Left lung (tissue), 10 donors: ENCODE results near the gene ANKRD13B. TPM values are rescaled to one million over a fixed set of nuclear protein-coding genes. Genes with fewer than 3 reads are reported as not detected.
A peak's percentile ranks its signal among the peaks of the same experiment; 100 is the strongest.

ENCODE experiments used
- ATAC-seq: fragments of 200-7000 bp; cut with Tn5 transposase; one replicate; pipeline ENCODE4 v1.9.1; 2020; ENCODE audit warnings: moderate library complexity
- DNase-seq, 4 donors: peaks; one replicate each; pipeline ENCODE4 v3.0.0-alpha.2; 2013 to 2020
- H3K27ac ChIP-seq, 2 donors: fragments of 200-600 bp; sonication (generic) in 1 of 2; one replicate each; pipeline versions ENCODE4 v1.5.0 to v1.8.0; 2020 to 2021
- H3K27me3 ChIP-seq, 2 donors: fragments of 200-600 bp; sonication (generic) in 1 of 2; one replicate each; pipeline versions ENCODE4 v1.5.0 to v1.8.0; 2020 to 2021
- H3K36me3 ChIP-seq, 2 donors: fragments of 200-600 bp; sonication (generic) in 1 of 2; one replicate each; pipeline versions ENCODE4 v1.5.0 to v1.8.0; 2020 to 2021
- H3K4me1 ChIP-seq, 2 donors: fragments of 200-600 bp; one replicate each; pipeline ENCODE4 v1.8.0; 2021
- H3K4me3 ChIP-seq, 2 donors: fragments of 200-600 bp; sonication (generic) in 1 of 2; one replicate each; pipeline versions ENCODE4 v1.5.0 to v1.8.0; 2020 to 2021; ENCODE audit warnings: mild to moderate bottlenecking in 1 of 2
- H3K9me3 ChIP-seq, 2 donors: fragments of 200-600 bp; sonication (generic) in 1 of 2; one replicate each; pipeline versions ENCODE4 v1.5.0 to v1.8.0; 2020 to 2021
- intact Hi-C, 2 donors: fragments of 100-400 bp; cut with DNase I; formaldehyde crosslinking; loops; one replicate each; pipeline versions ENCODE4 v1.11.2 to v1.14.2; 2022
- polyA plus RNA-seq, 6 donors: library from polyadenylated mRNA; unstranded; fragments of 120-200 nt; gene quantifications; one replicate each; pipeline ENCODE4 v1.2.1, GENCODE V29; 2013; ENCODE audit not compliant: insufficient read length in 6 of 6
- total RNA-seq, 2 donors: library from RNA; stranded (reverse); fragmentation: NEBNext Ultra II Directional; extraction: Animal tissue kit (Norgen Biotek cat#: 25700); gene quantifications; one replicate each; pipeline ENCODE4 v1.2.1, GENCODE V29; 2021
- TF ChIP-seq, protein P1 (sequence below), 2 donors: fragments of 200-600 bp; sonication (generic) in 1 of 2; IDR thresholded peaks; one replicate each; pipeline versions ENCODE4 v1.5.0 to v1.8.0; 2021; ENCODE audit warnings: antibody characterized with exemption in 2 of 2
- donor health status: DM: no; HTN: yes; CAD: no.
- donor health status: DM: no; HTN: no; CAD: no.

ANKRD13B gene
- total and polyA plus RNA-seq, 8 donors, result 7.7 to 14.3 (median 9.5) TPM

DNA sequence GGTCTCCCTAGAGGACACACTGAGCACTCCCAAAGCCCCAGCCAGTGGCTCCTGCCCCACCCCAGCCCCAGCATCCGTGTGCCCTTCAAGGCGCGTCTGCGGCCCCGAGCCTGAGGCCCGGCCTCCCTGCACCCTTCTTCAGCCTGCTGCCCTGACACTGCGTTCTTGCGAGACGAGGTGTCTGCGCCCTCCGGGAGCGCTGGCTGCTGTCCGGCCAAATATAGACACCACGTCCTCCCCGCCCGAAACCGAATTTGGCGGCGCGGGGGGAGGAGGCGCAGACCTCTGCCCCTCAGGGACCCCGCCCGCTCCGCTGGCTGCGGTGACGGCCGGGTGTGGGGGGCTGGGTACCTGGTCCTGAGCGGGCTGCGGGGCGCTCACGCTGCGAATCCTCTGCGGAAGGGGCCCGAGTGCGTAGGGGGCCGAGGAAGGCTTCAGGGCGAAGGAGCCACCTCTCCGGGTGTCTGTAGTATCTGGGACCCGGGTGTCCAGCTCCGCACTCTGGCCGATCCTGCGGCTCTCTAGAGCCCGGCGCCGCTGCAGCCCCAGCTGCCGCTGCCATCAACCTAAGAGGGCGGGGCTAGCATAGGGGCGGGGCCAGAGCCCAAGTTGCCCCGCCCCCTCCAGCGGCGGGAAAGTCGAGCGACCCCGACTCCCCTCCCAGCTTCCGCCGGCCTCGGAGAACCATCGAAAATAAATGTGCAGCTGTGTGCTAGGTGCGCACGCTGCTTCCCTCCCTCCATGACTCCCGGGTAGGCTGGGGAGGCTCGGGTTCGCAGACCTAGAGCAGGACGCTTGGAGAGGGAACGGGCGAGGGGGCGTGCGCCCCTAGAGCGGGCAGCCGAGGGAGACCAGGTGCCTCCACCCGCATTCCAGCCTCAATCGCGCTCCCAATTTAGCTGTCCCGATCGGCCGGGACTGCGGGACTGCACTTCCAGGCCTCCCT, 29.7 kb downstream of the ANKRD13B start, which contains the start of gene CORO6:
Gene CORO6 (minus strand): TSS at position 576 of the 946 bp plus-strand sequence. CDS start 1,491 bp downstream, outside the sequence.
- Histone ChIP-seq H3K9me3 (no peaks in the 10 kb centered on the region), H3K27me3 (peaks cover 0 to 33% of the 10 kb centered on the region in 2 donors), H3K27ac (no peak within 1 kb of the TSS), H3K4me1 (peaks cover 6 to 27% of the 10 kb centered on the region in 2 donors), H3K4me3 (peak within 1 kb of the TSS; percentile 52 to 53), H3K36me3 (peaks cover 0 to 8% of the 10 kb centered on the region in 2 donors)
- ATAC-seq (peak; percentile 69), DNase-seq (peak in 2 of 4 donors; percentile 61 to 89)
- TF ChIP-seq, protein P1, sequence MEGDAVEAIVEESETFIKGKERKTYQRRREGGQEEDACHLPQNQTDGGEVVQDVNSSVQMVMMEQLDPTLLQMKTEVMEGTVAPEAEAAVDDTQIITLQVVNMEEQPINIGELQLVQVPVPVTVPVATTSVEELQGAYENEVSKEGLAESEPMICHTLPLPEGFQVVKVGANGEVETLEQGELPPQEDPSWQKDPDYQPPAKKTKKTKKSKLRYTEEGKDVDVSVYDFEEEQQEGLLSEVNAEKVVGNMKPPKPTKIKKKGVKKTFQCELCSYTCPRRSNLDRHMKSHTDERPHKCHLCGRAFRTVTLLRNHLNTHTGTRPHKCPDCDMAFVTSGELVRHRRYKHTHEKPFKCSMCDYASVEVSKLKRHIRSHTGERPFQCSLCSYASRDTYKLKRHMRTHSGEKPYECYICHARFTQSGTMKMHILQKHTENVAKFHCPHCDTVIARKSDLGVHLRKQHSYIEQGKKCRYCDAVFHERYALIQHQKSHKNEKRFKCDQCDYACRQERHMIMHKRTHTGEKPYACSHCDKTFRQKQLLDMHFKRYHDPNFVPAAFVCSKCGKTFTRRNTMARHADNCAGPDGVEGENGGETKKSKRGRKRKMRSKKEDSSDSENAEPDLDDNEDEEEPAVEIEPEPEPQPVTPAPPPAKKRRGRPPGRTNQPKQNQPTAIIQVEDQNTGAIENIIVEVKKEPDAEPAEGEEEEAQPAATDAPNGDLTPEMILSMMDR (IDR thresholded peaks at IDR 0.05), result no peak
- intact Hi-C loops, result no loop called here

DNA sequence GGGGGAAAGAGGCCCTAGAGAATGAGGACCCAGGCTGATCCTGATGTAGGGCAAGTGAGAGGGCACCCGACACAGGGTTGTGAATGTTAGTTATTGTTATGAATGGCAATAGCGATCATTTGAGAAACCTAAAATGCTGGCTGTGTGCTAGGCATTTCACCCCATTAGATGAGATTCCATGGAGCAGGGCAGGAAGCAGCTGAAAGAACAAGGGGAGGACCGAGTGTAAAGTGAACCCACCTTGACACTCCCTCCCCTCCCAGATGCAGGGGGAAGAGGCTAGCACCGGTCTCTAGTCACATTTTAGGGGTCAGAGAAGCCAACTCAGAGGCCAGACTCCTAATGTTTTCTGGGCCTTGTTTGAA, 30.3 kb downstream of the ANKRD13B start:
- intact Hi-C loops, result no loop called here
- TF ChIP-seq, protein P1 (IDR thresholded peaks at IDR 0.05), result no peak
- peaks cover 0 to 28% of the 10 kb centered on the region in 2 donors for H3K27me3 ChIP-seq
- H3K9me3 ChIP-seq, result no peaks in the 10 kb centered on the region
- peak overlapping the region; percentile 52 to 53 for H3K4me3 ChIP-seq
- H3K27ac ChIP-seq, result no peak overlapping the region
- DNase-seq (no peak), ATAC-seq (no peak)
- H3K4me1 ChIP-seq, result peaks cover 0 to 21% of the 10 kb centered on the region in 2 donors
- peaks cover 0 to 8% of the 10 kb centered on the region in 2 donors for H3K36me3 ChIP-seq

DNA sequence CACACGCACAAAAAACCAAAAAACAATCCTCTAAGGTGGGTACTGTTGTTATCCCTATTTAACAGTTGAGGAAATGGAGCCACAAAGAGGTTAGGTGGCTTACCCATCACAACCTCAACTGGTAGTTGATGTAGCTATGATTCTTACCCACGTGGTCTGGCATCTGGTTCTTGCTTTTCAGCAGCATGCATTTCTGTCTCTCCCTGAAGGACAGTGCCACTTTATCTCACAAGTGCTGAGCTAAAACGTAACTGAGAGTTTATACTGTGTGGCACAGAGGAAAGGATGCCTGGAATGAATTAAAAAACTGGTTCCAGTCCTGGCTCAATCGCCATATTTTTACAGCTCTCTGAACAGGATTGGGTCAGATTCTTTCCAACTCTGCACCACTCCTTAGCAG, 31.7 kb downstream of the ANKRD13B start:
- Histone ChIP-seq H3K27me3 (peaks cover 0 to 15% of the 10 kb centered on the region in 2 donors), H3K27ac (no peak overlapping the region), H3K36me3 (peaks cover 0 to 19% of the 10 kb centered on the region in 2 donors), H3K4me1 (peaks cover 0 to 19% of the 10 kb centered on the region in 2 donors), H3K9me3 (no peaks in the 10 kb centered on the region), H3K4me3 (no peak overlapping the region)
- DNase-seq, result no peak
- TF ChIP-seq, protein P1 (IDR thresholded peaks at IDR 0.05), result no peak
- no peak for ATAC-seq
- intact Hi-C loops, result no loop called here

DNA sequence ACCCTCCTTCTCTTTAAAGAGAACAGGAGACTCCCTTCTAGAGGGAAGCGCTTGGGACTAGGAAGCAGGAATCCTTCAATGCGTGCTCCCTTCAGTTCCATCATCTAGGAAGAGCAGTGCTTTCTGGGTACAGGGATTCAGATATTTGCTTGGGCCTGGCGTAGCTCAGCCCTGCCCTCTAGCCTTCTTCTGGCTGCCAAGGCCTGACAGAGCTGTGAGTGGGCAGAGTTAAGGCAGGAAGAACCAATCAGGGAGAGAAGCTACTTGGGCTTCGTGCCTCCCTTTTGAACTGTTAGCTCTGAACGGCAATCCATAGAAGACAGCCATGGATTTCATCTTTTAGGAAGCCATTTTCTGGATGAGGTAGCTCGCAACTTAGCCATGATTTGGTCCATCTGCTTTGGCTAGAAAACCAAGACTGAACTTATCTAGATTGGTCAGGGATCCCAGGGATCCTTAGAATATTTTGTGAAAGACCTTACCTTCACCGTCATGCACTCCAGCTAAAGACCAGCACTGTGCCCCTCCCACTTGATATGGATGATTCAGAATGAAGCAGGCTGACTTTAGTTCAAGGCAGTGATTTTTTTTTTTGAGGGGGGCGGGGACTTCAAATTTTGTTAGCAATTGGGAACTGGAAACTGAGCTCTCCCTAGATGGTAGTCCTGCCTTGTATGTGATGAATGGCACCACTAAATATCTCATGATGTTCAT, 32.3 kb downstream of the ANKRD13B start:
- Histone ChIP-seq H3K27me3 (peaks cover 0 to 15% of the 10 kb centered on the region in 2 donors), H3K36me3 (peaks cover 0 to 25% of the 10 kb centered on the region in 2 donors), H3K27ac (no peak overlapping the region), H3K4me3 (no peak overlapping the region), H3K4me1 (peaks cover 0 to 19% of the 10 kb centered on the region in 2 donors), H3K9me3 (no peaks in the 10 kb centered on the region)
- DNase-seq (no peak), ATAC-seq (no peak)
- TF ChIP-seq, protein P1 (IDR thresholded peaks at IDR 0.05), result no peak
- intact Hi-C loops, result no loop called here

DNA sequence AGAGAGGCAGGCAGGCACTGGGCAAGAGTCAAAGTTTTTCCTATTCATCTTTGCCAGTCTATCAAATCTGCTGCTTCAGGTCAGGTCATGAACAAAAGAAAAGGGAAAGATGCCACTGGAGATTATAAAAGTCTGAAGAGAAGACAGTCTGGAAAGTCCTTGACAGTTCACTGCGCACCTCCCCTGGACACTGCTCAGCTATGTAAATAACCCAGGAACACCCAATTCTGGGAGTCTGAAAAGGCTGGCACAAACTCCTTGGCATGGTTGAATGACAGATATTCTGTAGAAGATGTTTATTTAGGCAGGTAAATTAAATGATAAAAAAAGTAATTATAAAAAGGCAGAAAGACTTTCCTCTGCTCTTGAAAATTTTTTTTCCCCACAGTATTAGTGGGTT, 35.0 kb downstream of the ANKRD13B start:
- ATAC-seq, result no peak

More for the DNA sequence above, 35.0 kb downstream of the ANKRD13B start:
- intact Hi-C loops, result no loop called here
- no peak overlapping the region for H3K4me3 ChIP-seq
- DNase-seq, result no peak
- TF ChIP-seq, protein P1 (IDR thresholded peaks at IDR 0.05), result no peak
- H3K36me3 ChIP-seq, result peaks cover 0 to 52% of the 10 kb centered on the region in 2 donors
- peaks cover 0 to 7% of the 10 kb centered on the region in 2 donors for H3K4me1 ChIP-seq
- no peak overlapping the region for H3K27ac ChIP-seq
- H3K27me3 ChIP-seq, result peaks cover 0 to 3% of the 10 kb centered on the region in 2 donors
- no peaks in the 10 kb centered on the region for H3K9me3 ChIP-seq
